HT1080 (cell line): Measurements from ENCODE around the gene ASRGL1. TPM values are rescaled to one million over a fixed set of nuclear protein-coding genes. Genes with fewer than 3 reads are reported as not detected.
"Not testable (repeated sequence)": the region's sequence is repeated elsewhere in the genome, so short reads cannot be mapped to it uniquely, and the experiment has no call there.

Experiments used
- DNase-seq: peaks from one replicate; pipeline ENCODE4 v3.0.0-alpha.2; 2015; ENCODE audit warnings: low read depth
- total RNA-seq: library from RNA; depleted of rRNA; stranded (reverse); fragments of >200 nt; shearing (Covaris generic); gene quantifications from 2 replicates; pipeline ENCODE4 v1.2.3, GENCODE V29; 2014

ASRGL1 gene
- total RNA-seq, 1 experiment from 2014 or later, result 12.2 TPM

- DNase-seq, result no peak
Measured at GRCh38 chr11:62352355-62353336, 15.4 kb downstream of the ASRGL1 start.

- DNase-seq, result no peak
Measured at GRCh38 chr11:62353841-62354240, 16.6 kb downstream of the ASRGL1 start.

- DNase-seq, result no peak
Measured at GRCh38 chr11:62358273-62358672, 21.0 kb downstream of the ASRGL1 start.

GRCh38 chr11:62359475-62359874 lies 22.2 kb downstream of the ASRGL1 start:
- DNase-seq, result no peak

- DNase-seq, result no peak
Measured at GRCh38 chr11:62360685-62361084, 23.4 kb downstream of the ASRGL1 start.

GRCh38 chr11:62368861-62369477 lies 31.7 kb downstream of the ASRGL1 start:
- not testable (repeated sequence) for DNase-seq

GRCh38 chr11:62370743-62371440 lies 33.6 kb downstream of the ASRGL1 start:
- no peak for DNase-seq

GRCh38 chr11:62372871-62373270 lies 35.6 kb downstream of the ASRGL1 start:
- DNase-seq, result no peak

- DNase-seq, result no peak
Measured at GRCh38 chr11:62373464-62374119, 36.3 kb downstream of the ASRGL1 start.

- DNase-seq, result no peak
Measured at GRCh38 chr11:62374801-62375200, 37.6 kb downstream of the ASRGL1 start.

GRCh38 chr11:62378459-62379063 lies 41.3 kb downstream of the ASRGL1 start:
- DNase-seq, result peak; percentile 25

GRCh38 chr11:62379586-62379985 lies 42.3 kb downstream of the ASRGL1 start:
- DNase-seq, result not testable (repeated sequence)

GRCh38 chr11:62380821-62381245 lies 43.6 kb downstream of the ASRGL1 start:
- DNase-seq, result peak; percentile 62

GRCh38 chr11:62383822-62384221 lies 46.6 kb downstream of the ASRGL1 start:
- DNase-seq, result no peak

- DNase-seq, result not testable (repeated sequence)
Measured at GRCh38 chr11:62386083-62386482, 48.8 kb downstream of the ASRGL1 start.

GRCh38 chr11:62387381-62387780 lies 50.1 kb downstream of the ASRGL1 start:
- DNase-seq, result no peak

GRCh38 chr11:62388999-62389398 lies 51.8 kb downstream of the ASRGL1 start:
- DNase-seq, result no peak

GRCh38 chr11:62390237-62390636 lies 53.0 kb downstream of the ASRGL1 start:
- no peak for DNase-seq

- DNase-seq, result no peak
Measured at GRCh38 chr11:62390722-62391121, 53.5 kb downstream of the ASRGL1 start.

GRCh38 chr11:62391642-62392425 lies 54.6 kb downstream of the ASRGL1 start:
- no peak for DNase-seq
